Heart left ventricle (tissue), 13 donors: Measurements from ENCODE around the gene AGK.
"Not testable (repeated sequence)": the region's sequence is repeated elsewhere in the genome, so short reads cannot be mapped to it uniquely, and the experiment has no call there.

Experiments
- CTCF ChIP-seq, 12 donors: fragments of 200-600 bp; sonication (generic) in 4 of 12; IDR thresholded peaks; one replicate each; pipeline versions ENCODE4 v1.5.0 to v1.8.0; 2018 to 2022; ENCODE audit warnings: antibody characterized with exemption in 12 of 12, mild to moderate bottlenecking in 5 of 12
- POLR2A ChIP-seq, 2 donors: fragments of 450-650 bp; IDR thresholded peaks; one replicate each; pipeline ENCODE4 v1.6.1; 2017; ENCODE audit warnings: antibody characterized with exemption in 2 of 2, mild to moderate bottlenecking in 2 of 2, moderate library complexity in 2 of 2
- donor health status: ischemic (EF 13 %, LVEDD 7.1; RV severe dilation, severe dysfunction).
- donor health status: DM: no; HTN: yes; CAD: no.
- donor health status: DM: no; HTN: no; CAD: no.
- donor health status: ischemic (EF 25% LVEDD 6.9; RV normal size, moderate dysfunction).
- donor health status: ischemic (EF 25% LVEDD 5.7; RV mildly dilated, moderate dysfunction).
- donor health status: ischemic (EF 35%, LVEDD 5.7; RV mildly dilated, moderate dysfunction).
- donor health status: nonischemic (EF 11% LVEDD 7.7; RV severe dilation, severe dysfunction).
- donor health status: DM: yes; HTN: yes; CAD: no.
- donor health status: PGD.
- donor health status: ischemic (EF 29% LVEDD 5.4; RV normal size, mild dysfunction).
- donor health status: nonischemic (EF 23%, LVEDD 6.1; RV moderate dilation, normal function).

- not testable (repeated sequence) for TF ChIP-seq CTCF, POLR2A (IDR thresholded peaks at IDR 0.05)
Observed at GRCh38 chr7:141582063-141582462, 30.9 kb downstream of the AGK start.
